ENCODE measurements around the gene LIPC.
A peak's percentile ranks its signal among the peaks of the same experiment; 100 is the strongest.

Gene LIPC

GRCh38 chr15:58554758-58555157 lies 123.0 kb downstream of the LIPC start:
- DNase-seq (ENCODE audit: low read depth, low spot score), result no peak

- DNase-seq (ENCODE audit: low read depth, low spot score), result peak; percentile 87
These were observed 123.6 kb downstream of the LIPC start for GRCh38 chr15:58555162-58556027.

GRCh38 chr15:58556028-58556361 lies 124.2 kb downstream of the LIPC start:
- no peak for DNase-seq (ENCODE audit: low read depth, low spot score)

GRCh38 chr15:58556541-58556940 lies 124.8 kb downstream of the LIPC start:
- no peak for DNase-seq (ENCODE audit: low read depth, low spot score)

- no peak for DNase-seq (ENCODE audit: low read depth, low spot score)
These were observed 127.0 kb downstream of the LIPC start for GRCh38 chr15:58558777-58559176.

- no peak for DNase-seq (ENCODE audit: low read depth, low spot score)
These were observed 128.3 kb downstream of the LIPC start for GRCh38 chr15:58559904-58560588.

- DNase-seq (ENCODE audit: low read depth, low spot score), result no peak
These were observed 129.5 kb downstream of the LIPC start for GRCh38 chr15:58561321-58561720.

- DNase-seq (ENCODE audit: low read depth, low spot score), result no peak
These were observed 130.3 kb downstream of the LIPC start for GRCh38 chr15:58562135-58562534.

- no peak for DNase-seq (ENCODE audit: low read depth, low spot score)
These were observed 133.2 kb downstream of the LIPC start for GRCh38 chr15:58564981-58565380.

GRCh38 chr15:58565619-58566018 lies 133.8 kb downstream of the LIPC start:
- DNase-seq (ENCODE audit: low read depth, low spot score), result no peak

- DNase-seq (ENCODE audit: low read depth, low spot score), result no peak
These were observed 134.2 kb downstream of the LIPC start for GRCh38 chr15:58566029-58566428.

- DNase-seq (ENCODE audit: low read depth, low spot score), result no peak
These were observed 136.4 kb downstream of the LIPC start for GRCh38 chr15:58568157-58568571.

- DNase-seq (ENCODE audit: low read depth, low spot score), result no peak
These were observed 137.7 kb downstream of the LIPC start for GRCh38 chr15:58569455-58569854.

- no peak for DNase-seq (ENCODE audit: low read depth, low spot score)
These were observed 139.7 kb downstream of the LIPC start for GRCh38 chr15:58571491-58571890.

- DNase-seq (ENCODE audit: low read depth, low spot score), result no peak
These were observed 140.7 kb downstream of the LIPC start for GRCh38 chr15:58572521-58572920.

GRCh38 chr15:58573270-58573669 lies 141.5 kb downstream of the LIPC start:
- DNase-seq (ENCODE audit: low read depth, low spot score), result no peak

GRCh38 chr15:58574631-58575030 lies 142.8 kb downstream of the LIPC start:
- no peak for DNase-seq (ENCODE audit: low read depth, low spot score)

GRCh38 chr15:58575045-58575786 lies 143.4 kb downstream of the LIPC start:
- no peak for DNase-seq (ENCODE audit: low read depth, low spot score)

GRCh38 chr15:58576657-58577056 lies 144.9 kb downstream of the LIPC start:
- DNase-seq (ENCODE audit: low read depth, low spot score), result no peak

GRCh38 chr15:58582160-58582559 lies 150.4 kb downstream of the LIPC start:
- no peak for DNase-seq (ENCODE audit: low read depth, low spot score)

- no peak for DNase-seq (ENCODE audit: low read depth, low spot score)
These were observed 151.5 kb downstream of the LIPC start for GRCh38 chr15:58583171-58583908.

All from ELF-1 (cell line).